Left ventricle myocardium inferior (tissue), 1 donor: ENCODE results near the gene GLTP. TPM values are rescaled to one million over a fixed set of nuclear protein-coding genes. Genes with fewer than 3 reads are reported as not detected.

Source experiments
- DNase-seq: peaks from one replicate; pipeline ENCODE4 v3.0.0-alpha.2; 2020
- H3K27ac ChIP-seq: fragments of 200-600 bp; replicated peaks from 2 replicates; pipeline ENCODE4 v1.8.0; 2021
- H3K27me3 ChIP-seq: fragments of 200-600 bp; 2 replicates; pipeline ENCODE4 v1.8.0; 2021; ENCODE audit warnings: low read depth
- H3K36me3 ChIP-seq: fragments of 200-600 bp; 2 replicates; pipeline ENCODE4 v1.8.0; 2021
- H3K4me1 ChIP-seq: fragments of 200-600 bp; 2 replicates; pipeline ENCODE4 v1.8.0; 2021
- H3K4me3 ChIP-seq: fragments of 200-600 bp; 2 replicates; pipeline ENCODE4 v1.8.0; 2021; ENCODE audit warnings: mild to moderate bottlenecking, moderate library complexity
- H3K9me3 ChIP-seq: fragments of 200-600 bp; replicated peaks from 2 replicates; pipeline ENCODE4 v1.8.0; 2021
- CTCF ChIP-seq: fragments of 200-600 bp; IDR thresholded peaks from 2 replicates; pipeline ENCODE4 v1.8.0; 2021; ENCODE audit warnings: antibody characterized with exemption, mild to moderate bottlenecking, borderline replicate concordance
- intact Hi-C: fragments of 100-400 bp; cut with micrococcal nuclease; formaldehyde crosslinking; loops from one replicate; pipeline ENCODE4 v1.11.0; 2022
- total RNA-seq: library from RNA; stranded (reverse); fragmentation: NEBNext Ultra II Directional; extraction: Animal tissue kit (Norgen Biotek cat#: 25700); gene quantifications from one replicate; pipeline ENCODE4 v1.2.1, GENCODE V29; 2021
- donor health status: DM: no; HTN: yes; CAD: no; lungs with severe emphysema.

GLTP gene
- total RNA-seq, 1 donor from 2014 or later = 20.0 TPM

GRCh38 chr12:109926016-109926415 is 45.7 kb upstream of the GLTP start:
- intact Hi-C loops = no loop called here
- no peak for DNase-seq
- Histone ChIP-seq H3K27me3 (no peaks in the 10 kb centered on the region), H3K27ac (no peak overlapping the region), H3K4me3 (no peak overlapping the region), H3K9me3 (no peaks in the 10 kb centered on the region), H3K36me3 (peaks cover 36% of the 10 kb centered on the region), H3K4me1 (no peaks in the 10 kb centered on the region)
- TF ChIP-seq CTCF = no peak

GRCh38 chr12:109925185-109925840 is 45.0 kb upstream of the GLTP start:
- H3K36me3 ChIP-seq = peaks cover 34% of the 10 kb centered on the region

GRCh38 chr12:109923481-109924245 is 43.3 kb upstream of the GLTP start:
- DNase-seq = no peak
- intact Hi-C loops = no loop called here
- Histone ChIP-seq H3K9me3 (no peaks in the 10 kb centered on the region), H3K27ac (no peak overlapping the region), H3K4me3 (no peak overlapping the region), H3K4me1 (no peaks in the 10 kb centered on the region), H3K27me3 (no peaks in the 10 kb centered on the region), H3K36me3 (peaks cover 37% of the 10 kb centered on the region)
- no peak for TF ChIP-seq CTCF

More at GRCh38 chr12:109925185-109925840, 45.0 kb upstream of the GLTP start:
- H3K9me3 ChIP-seq = no peaks in the 10 kb centered on the region
- no peak overlapping the region for H3K27ac ChIP-seq
- TF ChIP-seq CTCF = no peak
- H3K4me3 ChIP-seq = no peak overlapping the region
- DNase-seq = no peak
- H3K4me1 ChIP-seq = no peaks in the 10 kb centered on the region
- no peaks in the 10 kb centered on the region for H3K27me3 ChIP-seq
- intact Hi-C loops = no loop called here

GRCh38 chr12:109923038-109923437 is 42.7 kb upstream of the GLTP start:
- Histone ChIP-seq H3K4me3 (no peak overlapping the region), H3K27ac (no peak overlapping the region), H3K4me1 (no peaks in the 10 kb centered on the region), H3K27me3 (no peaks in the 10 kb centered on the region), H3K9me3 (no peaks in the 10 kb centered on the region), H3K36me3 (peaks cover 43% of the 10 kb centered on the region)
- intact Hi-C loops = no loop called here
- no peak for TF ChIP-seq CTCF
- no peak for DNase-seq

- Histone ChIP-seq H3K9me3 (no peaks in the 10 kb centered on the region), H3K27ac (no peak overlapping the region), H3K36me3 (peaks cover 50% of the 10 kb centered on the region), H3K27me3 (no peaks in the 10 kb centered on the region), H3K4me3 (no peak overlapping the region), H3K4me1 (no peaks in the 10 kb centered on the region)
- no peak for DNase-seq
- intact Hi-C loops = no loop called here
- no peak for TF ChIP-seq CTCF
These were observed 41.6 kb upstream of the GLTP start for GRCh38 chr12:109921982-109922381.
